GM06990 (cell line): ENCODE results near the gene SPIN2A.
"Not testable (repeated sequence)": the region's sequence is repeated elsewhere in the genome, so short reads cannot be mapped to it uniquely, and the experiment has no call there.

Experiments
- DNase-seq: peaks from one replicate; pipeline ENCODE4 v3.0.0-alpha.2; 2011; ENCODE audit not compliant: insufficient read length; ENCODE audit errors: extremely low read depth
- H3K27me3 ChIP-seq: replicated peaks from 2 replicates; pipeline ENCODE4 v1.6.0; 2011; ENCODE audit warnings: low read length; ENCODE audit not compliant: control insufficient read depth, insufficient read depth
- H3K36me3 ChIP-seq: 2 replicates; pipeline ENCODE4 v1.5.1; 2011; ENCODE audit warnings: low read length; ENCODE audit not compliant: control insufficient read depth, insufficient read depth
- H3K4me3 ChIP-seq: replicated peaks from 2 replicates; pipeline ENCODE4 v1.5.1; 2011; ENCODE audit warnings: low read depth, mild to moderate bottlenecking, control low read depth, low read length
- TF ChIP-seq, protein P1 (sequence below): IDR thresholded peaks from 2 replicates; pipeline ENCODE4 v1.5.1; 2011; ENCODE audit warnings: low read length, control low read depth, mild to moderate bottlenecking, inconsistent platforms; ENCODE audit not compliant: insufficient read depth, poor library complexity, severe bottlenecking

The SPIN2A gene

GRCh38 chrX:57137073-57137472, at the start of gene SPIN2A:
TSS of gene SPIN2A (minus strand) at chrX:57137397. CDS start at chrX:57136597, 800 bp downstream.
- H3K36me3 ChIP-seq, DNase-seq, H3K27me3 ChIP-seq, H3K4me3 ChIP-seq: not testable (repeated sequence)

GRCh38 chrX:57178605-57179004, 41.4 kb upstream of the SPIN2A start:
- H3K36me3 ChIP-seq, result no peaks in the 10 kb centered on the region
- no peak for DNase-seq
- TF ChIP-seq, protein P1, sequence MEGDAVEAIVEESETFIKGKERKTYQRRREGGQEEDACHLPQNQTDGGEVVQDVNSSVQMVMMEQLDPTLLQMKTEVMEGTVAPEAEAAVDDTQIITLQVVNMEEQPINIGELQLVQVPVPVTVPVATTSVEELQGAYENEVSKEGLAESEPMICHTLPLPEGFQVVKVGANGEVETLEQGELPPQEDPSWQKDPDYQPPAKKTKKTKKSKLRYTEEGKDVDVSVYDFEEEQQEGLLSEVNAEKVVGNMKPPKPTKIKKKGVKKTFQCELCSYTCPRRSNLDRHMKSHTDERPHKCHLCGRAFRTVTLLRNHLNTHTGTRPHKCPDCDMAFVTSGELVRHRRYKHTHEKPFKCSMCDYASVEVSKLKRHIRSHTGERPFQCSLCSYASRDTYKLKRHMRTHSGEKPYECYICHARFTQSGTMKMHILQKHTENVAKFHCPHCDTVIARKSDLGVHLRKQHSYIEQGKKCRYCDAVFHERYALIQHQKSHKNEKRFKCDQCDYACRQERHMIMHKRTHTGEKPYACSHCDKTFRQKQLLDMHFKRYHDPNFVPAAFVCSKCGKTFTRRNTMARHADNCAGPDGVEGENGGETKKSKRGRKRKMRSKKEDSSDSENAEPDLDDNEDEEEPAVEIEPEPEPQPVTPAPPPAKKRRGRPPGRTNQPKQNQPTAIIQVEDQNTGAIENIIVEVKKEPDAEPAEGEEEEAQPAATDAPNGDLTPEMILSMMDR, result no peak
- no peak overlapping the region for H3K4me3 ChIP-seq
- H3K27me3 ChIP-seq, result no peaks in the 10 kb centered on the region

DNA sequence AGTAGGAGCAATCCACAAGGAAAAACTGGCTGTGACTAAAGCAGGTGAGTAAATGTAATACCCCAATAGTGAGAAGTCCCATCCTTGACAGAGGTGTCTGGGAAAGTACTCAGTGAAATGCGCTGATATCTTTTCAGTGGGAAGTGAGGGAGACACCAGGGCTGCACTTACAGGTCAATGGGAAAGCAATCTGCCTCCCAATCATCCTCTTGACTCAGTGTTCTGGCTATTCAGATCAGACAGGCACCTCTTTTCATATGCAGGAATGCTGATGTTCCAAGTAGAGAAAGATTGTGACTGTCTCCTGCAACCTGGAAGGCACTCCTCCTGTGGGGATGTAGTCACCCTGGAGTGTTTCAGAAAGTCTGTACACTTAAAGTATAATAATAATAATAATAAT, 39.9 kb upstream of the SPIN2A start:
- Histone ChIP-seq H3K27me3 (no peaks in the 10 kb centered on the region), H3K36me3 (no peaks in the 10 kb centered on the region), H3K4me3 (no peak overlapping the region)
- TF ChIP-seq, protein P1, result no peak
- DNase-seq, result no peak

DNA sequence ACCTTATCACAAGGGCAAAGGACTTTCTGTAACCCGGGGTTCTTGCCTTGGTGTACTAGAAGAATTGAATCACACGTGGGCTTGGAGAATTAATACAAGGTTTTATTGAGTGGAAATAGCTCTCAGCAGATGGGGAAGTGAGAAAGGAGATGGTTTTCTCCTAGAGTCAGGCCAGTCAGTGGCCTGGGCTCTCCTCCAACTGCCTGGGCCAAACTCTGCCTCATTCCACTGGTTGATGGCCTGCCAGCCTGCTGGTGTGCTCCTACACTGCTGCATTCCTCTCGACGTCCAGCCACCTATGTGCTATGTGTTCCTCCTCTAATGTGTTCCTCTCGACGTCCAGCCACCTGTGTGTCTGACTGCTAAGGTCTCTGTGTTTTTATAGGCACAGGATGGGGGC, 35.3 kb upstream of the SPIN2A start:
- Histone ChIP-seq H3K4me3 (no peak overlapping the region), H3K36me3 (no peaks in the 10 kb centered on the region), H3K27me3 (no peaks in the 10 kb centered on the region)
- DNase-seq, result no peak
- TF ChIP-seq, protein P1, result no peak

- TF ChIP-seq, protein P1, result peak; percentile 33
- no peak overlapping the region for H3K4me3 ChIP-seq
- H3K36me3 ChIP-seq, result no peaks in the 10 kb centered on the region
- DNase-seq, result no peak
- H3K27me3 ChIP-seq, result no peaks in the 10 kb centered on the region
Observed at GRCh38 chrX:57156397-57157049, 19.3 kb upstream of the SPIN2A start.

DNA sequence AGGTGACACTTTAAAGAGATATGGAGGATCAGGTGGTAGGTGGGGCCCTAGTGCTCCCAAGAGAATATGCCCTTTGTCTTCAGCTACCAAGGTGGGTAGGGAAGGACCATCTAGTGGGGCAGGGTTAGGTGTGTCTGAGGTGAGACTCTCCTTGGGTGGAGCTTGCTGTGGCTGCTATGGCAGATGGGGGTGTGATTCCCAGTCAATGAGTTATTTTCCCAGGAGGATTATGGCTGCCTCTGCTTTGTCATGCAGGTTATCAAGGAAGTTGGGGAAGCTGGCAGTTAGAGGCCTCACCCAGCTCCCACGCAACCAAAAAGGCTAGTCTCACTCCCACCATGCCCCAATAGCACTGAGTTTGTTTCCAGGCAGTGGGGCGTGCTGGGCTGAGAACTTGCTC, 18.0 kb upstream of the SPIN2A start:
- H3K27me3 ChIP-seq, result no peaks in the 10 kb centered on the region
- no peaks in the 10 kb centered on the region for H3K36me3 ChIP-seq
- no peak for DNase-seq
- no peak overlapping the region for H3K4me3 ChIP-seq
- TF ChIP-seq, protein P1, result no peak

- not testable (repeated sequence) for H3K36me3 ChIP-seq, H3K4me3 ChIP-seq, DNase-seq, H3K27me3 ChIP-seq
Observed at GRCh38 chrX:57152222-57152621, 15.0 kb upstream of the SPIN2A start.
